Epidermal melanocyte (primary cell): ENCODE data around the gene PHRF1.

Experiments
- DNase-seq: peaks from one replicate; pipeline ENCODE4 v3.0.0; 2011; ENCODE audit warnings: low spot score; ENCODE audit not compliant: insufficient read length

Gene PHRF1

GRCh38 chr11:556662-557256 is 19.5 kb upstream of the PHRF1 start:
- no peak for DNase-seq

DNA sequence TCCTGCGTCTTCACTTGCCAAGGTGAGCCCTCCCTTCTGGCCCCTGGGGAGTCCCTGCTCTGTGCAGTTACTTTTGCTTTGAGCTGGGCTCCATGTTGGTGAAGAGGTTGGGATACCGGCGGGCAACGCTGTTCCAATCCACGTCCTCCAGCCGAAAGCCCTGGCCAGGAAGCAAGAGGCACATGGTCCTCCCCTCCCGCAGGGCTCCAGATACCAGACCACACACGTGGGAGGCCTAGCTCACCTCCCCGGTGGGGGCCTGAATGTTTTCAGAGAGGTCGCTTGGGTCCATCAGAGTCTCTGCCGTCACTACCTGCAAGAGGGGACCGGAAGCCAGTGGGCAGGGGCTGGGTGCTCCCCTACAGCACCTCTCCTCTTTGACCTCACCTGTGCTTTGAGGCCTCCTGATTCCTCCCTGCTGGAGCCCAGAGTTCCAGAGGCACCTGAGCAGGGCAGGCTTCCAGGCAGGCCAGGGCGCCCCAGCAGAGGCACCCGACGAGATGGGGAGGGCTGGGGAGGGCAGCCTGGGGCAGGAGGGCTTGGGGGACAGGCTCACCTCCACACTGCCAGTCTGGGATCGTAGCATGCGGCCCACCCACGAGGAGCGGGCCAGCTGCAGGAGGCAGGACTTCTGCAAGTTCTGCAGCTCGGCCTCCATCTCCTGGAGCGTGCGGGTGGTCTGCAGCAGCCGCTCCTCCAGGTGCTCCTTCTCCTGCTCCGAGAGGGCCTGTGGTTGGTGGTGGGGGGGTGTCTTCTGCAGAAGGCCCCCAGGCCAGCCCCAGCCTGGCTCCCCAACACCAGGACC is 18.7 kb upstream of the PHRF1 start:
- DNase-seq = no peak

GRCh38 chr11:558503-558902 is 17.8 kb upstream of the PHRF1 start:
- no peak for DNase-seq

DNA sequence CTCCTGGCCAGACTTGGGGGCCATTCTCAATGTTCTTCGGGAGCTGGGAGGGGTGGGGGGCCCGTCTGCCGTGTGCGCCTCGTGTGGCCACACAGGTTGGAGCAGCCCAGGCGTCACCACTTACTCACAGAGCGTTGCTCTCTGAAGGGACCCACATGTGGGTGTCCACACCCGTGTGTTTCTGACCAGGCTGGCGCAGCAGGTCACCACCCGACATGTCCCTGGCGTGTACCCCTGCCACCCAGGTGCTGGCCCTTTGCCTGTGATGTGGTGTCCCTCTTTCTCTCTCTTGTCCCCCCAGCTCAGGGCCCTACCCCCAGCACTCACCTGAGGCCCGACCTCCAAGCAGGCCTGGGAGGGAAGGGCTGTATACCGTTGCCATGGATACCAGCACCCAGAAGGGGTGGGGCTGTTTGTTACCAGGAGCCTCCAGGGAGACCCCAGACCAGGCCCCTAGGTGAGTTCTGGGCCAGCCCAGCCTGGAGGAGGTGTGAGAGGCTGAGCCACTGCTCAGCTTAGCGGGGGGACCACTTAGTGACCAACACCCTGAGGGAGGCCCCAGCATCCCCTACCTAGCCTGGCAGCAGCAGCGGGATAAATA is 17.1 kb upstream of the PHRF1 start:
- no peak for DNase-seq

DNA sequence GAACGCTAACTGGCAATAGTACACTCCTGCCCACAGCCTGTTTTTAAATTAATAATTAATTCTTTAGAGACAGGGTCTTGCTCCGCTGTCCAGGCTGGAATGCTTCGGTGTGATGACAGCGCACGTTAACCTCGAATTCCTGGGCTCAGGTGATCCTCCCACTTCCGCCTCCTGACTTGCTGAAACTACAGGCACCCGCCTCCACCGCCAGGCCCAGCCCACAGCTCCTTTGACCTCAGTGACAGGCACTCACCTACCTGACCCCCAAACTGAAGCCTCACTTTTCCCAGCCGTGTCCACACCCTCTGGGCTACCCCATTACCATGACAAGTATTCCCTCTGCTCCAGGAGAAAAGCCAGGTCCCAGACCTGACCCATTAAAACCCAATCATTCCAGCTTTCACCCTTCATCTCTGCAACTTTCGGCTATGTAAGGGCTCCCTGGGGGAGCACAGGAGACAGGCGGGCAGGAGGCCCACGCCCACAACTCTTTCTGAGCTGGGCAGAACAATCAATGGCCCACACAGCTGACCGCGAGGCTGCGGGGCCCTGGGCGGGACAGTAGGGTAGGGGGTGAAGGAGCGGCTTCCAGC is 16.5 kb upstream of the PHRF1 start:
- no peak for DNase-seq

GRCh38 chr11:560305-561147 is 15.7 kb upstream of the PHRF1 start, which contains the start of the genes LMNTD2 and RASSF7:
LMNTD2 (minus strand) TSS chr11:560738; CDS start chr11:560716, 22 bp downstream.
RASSF7 (plus strand) TSS chr11:560970; CDS start chr11:561769, 799 bp downstream.
- peak; percentile 100 for DNase-seq

GRCh38 chr11:561148-562003 is 14.9 kb upstream of the PHRF1 start:
- no peak for DNase-seq

DNA sequence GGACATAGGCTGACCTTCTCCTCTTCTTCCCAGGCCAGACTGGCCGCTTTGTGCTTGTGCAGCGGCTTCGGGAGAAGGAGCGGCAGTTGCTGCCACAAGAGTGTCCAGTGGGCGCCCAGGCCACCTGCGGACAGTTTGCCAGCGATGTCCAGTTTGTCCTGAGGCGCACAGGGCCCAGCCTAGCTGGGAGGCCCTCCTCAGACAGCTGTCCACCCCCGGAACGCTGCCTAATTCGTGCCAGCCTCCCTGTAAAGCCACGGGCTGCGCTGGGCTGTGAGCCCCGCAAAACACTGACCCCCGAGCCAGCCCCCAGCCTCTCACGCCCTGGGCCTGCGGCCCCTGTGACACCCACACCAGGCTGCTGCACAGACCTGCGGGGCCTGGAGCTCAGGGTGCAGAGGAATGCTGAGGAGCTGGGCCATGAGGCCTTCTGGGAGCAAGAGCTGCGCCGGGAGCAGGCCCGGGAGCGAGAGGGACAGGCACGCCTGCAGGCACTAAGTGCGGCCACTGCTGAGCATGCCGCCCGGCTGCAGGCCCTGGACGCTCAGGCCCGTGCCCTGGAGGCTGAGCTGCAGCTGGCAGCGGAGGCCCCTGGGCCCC is 14.1 kb upstream of the PHRF1 start:
- DNase-seq = no peak

- DNase-seq = no peak
Observed at GRCh38 chr11:563066-563811, 13.0 kb upstream of the PHRF1 start.

DNA sequence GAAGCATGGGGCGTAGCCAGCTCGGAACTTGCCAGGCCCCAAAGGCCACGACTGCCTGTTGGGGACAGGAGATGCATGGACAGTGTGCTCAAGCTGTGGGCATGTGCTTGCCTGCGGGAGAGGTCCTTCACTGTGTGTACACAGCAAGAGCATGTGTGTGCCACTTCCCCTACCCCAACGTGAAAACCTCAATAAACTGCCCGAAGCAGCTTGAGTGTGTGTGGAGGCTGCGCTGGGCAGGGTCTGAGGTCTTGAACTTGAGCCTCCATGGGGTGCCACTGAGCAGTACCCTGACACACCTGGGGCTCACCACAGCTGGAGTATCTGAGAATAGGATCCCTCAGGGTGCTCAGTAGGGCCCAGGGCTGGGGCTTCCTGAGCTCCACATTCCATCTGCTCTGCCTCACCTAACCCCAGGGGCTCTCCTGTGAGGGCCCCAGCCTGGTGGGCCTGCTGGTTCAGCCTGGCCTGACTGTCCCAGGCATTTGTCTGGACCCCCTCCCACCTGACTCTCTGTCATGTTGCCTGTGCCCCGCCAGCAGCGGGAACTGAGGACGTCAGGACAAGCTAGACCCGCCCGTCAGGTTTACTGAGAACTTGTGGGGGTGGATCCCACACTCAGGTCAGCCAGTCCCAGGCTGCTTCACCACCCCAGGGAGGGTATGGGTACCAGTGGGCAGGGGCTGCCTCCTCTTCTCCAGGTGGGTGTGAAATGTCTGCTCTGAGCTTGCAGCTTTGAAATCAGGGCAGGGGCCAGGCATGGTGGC is 12.3 kb upstream of the PHRF1 start:
- DNase-seq = no peak

GRCh38 chr11:565921-566509 is 10.3 kb upstream of the PHRF1 start:
- DNase-seq = no peak

- DNase-seq = no peak
Observed at GRCh38 chr11:567011-567628, 9.2 kb upstream of the PHRF1 start.

- no peak for DNase-seq
Observed at GRCh38 chr11:567629-568292, 8.5 kb upstream of the PHRF1 start.

GRCh38 chr11:568306-569157 is 7.7 kb upstream of the PHRF1 start:
- peak; percentile 100 for DNase-seq

DNA sequence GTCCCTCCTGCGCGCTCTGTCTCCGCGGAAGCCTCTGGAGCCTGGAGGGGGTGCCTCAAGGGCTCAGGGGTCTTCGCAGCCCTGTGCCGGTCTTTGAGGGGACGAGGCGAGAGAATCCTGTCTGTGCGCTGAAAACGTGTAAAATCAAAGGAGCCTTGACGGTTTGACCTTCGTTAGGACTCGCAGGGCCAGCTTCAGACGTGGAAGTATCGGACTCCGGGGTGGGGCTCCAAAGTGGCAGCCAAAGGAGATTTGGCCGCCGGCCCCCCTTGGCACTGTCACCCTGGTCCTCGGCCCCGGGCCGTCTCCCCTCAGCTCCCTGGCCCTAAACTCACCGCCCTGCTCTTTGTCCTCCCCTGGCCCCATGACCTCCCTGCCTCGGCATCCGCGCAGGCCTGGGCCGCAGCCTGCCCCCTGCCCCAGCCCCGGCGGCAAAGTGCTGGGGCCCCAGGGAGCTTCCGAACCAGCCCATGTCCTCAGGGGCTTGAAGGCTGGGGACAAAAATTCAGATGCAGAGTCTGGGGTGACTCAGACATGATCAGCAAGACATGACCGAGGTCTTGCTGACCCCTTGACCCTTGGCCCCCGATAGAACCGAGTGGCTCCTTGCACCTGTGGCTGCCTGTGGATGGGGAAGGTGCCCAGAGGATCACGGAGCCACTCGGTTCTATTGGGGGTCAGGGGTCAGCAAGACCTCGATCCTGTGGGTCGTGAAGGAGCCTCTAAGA is 6.9 kb upstream of the PHRF1 start:
- no peak for DNase-seq
